ENCODE results near the gene ABHD12. TPM values are rescaled to one million over a fixed set of nuclear protein-coding genes. Genes with fewer than 3 reads are reported as not detected.

ABHD12 gene
- total and polyA plus RNA-seq, 2 donors (not counting 3 experiments of a cell fraction or from before 2014, with no cell fraction given) = 19.2 to 36.0 TPM

DNA sequence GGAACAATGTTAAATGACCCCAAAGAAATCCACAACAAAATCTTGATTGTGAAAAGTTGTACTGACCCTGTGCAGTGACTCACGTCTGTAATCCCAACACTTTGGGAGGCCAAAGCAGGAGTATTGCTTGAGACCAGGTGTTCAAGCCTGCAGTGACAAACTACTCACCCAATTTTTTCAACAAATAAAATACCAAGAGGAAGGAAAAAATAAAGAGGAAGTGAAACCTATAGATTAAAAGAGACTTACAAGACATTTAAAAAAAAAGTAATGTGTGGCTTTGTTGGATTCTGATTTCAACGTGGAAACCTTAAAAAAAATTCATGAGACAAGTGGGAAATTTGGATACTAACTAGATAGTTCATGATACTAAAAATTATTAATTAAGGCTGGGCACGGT is 48.7 kb upstream of the ABHD12 start:
- Histone ChIP-seq H3K36me3 (ENCODE audit: control insufficient read depth in 2 of 2, extremely low read depth in 1 of 2, insufficient read depth in 2 of 2, low read length in 2 of 2) (peaks cover 0 to 4% of the 10 kb centered on the region in 2 experiments), H3K4me1 (ENCODE audit: control insufficient read depth, extremely low read depth, insufficient read depth, low read length) (no peaks in the 10 kb centered on the region), H4K20me1 (replicated peaks; ENCODE audit: control insufficient read depth, extremely low read depth, insufficient read depth, low read length) (no peaks in the 10 kb centered on the region), H3K79me2 (ENCODE audit: control insufficient read depth, insufficient read depth, low read length) (no peaks in the 10 kb centered on the region), H3K9ac (replicated peaks; ENCODE audit: extremely low read depth, insufficient read depth, low read length) (no peak overlapping the region), H3K27me3 (ENCODE audit: control insufficient read depth in 2 of 2, insufficient read depth in 2 of 2, low read length in 2 of 2) (no peaks in the 10 kb centered on the region), H3K9me1 (replicated peaks; ENCODE audit: control insufficient read depth, extremely low read depth, insufficient read depth, low read length) (no peaks in the 10 kb centered on the region), H3K4me2 (ENCODE audit: insufficient read depth, low read length) (no peak overlapping the region), H2AFZ (ENCODE audit: low read depth, low read length) (no peak overlapping the region), H3K4me3 (replicated peaks in 1 of 3; ENCODE audit: insufficient read depth in 1 of 3, low read depth in 1 of 3, low read length in 3 of 3) (no peak overlapping the region), H3K27ac (ENCODE audit: insufficient read depth, low read depth, low read length) (no peak overlapping the region), H3K9me3 (replicated peaks; ENCODE audit: control insufficient read depth, insufficient read depth, low read length) (no peaks in the 10 kb centered on the region)
- intact Hi-C loops (cut with micrococcal nuclease) = no loop called here
- CTCF ChIA-PET = no interaction called here
- TF ChIP-seq EZH2 (IDR thresholded peaks at IDR 0.05; ENCODE audit: borderline replicate concordance, low read depth, low read length, severe bottlenecking) = no peak
- TF ChIP-seq JUN (IDR thresholded peaks at IDR 0.05; ENCODE audit: borderline replicate concordance, insufficient read depth, insufficient read length, low read depth) = no peak
- no peak for TF ChIP-seq POLR2A (IDR thresholded peaks at IDR 0.05; ENCODE audit: low read depth, low read length)
- TF ChIP-seq FOS (IDR thresholded peaks at IDR 0.05; ENCODE audit: borderline replicate concordance, insufficient read depth, low read length) = no peak
- no peak for TF ChIP-seq GATA2 (IDR thresholded peaks at IDR 0.05; ENCODE audit: insufficient read depth, insufficient read length, low read depth, low read length)
- dilution Hi-C loops (cut with MboI; ENCODE audit: extremely low pct_ligation_motif_present, low sequenced_read_pairs) = no loop called here
- FAIRE-seq (no peak), DNase-seq (ENCODE audit: low read depth, low spot score) (no peak)
- no TSS peak for BruUV-seq (replicated peaks)
- POLR2A ChIA-PET = no interaction called here

GRCh38 chr20:25437153-25437581 is 46.5 kb upstream of the ABHD12 start:
- Histone ChIP-seq H3K9me3 (replicated peaks; ENCODE audit: control insufficient read depth, insufficient read depth, low read length) (no peaks in the 10 kb centered on the region), H3K27me3 (ENCODE audit: control insufficient read depth in 2 of 2, insufficient read depth in 2 of 2, low read length in 2 of 2) (no peaks in the 10 kb centered on the region), H2AFZ (ENCODE audit: low read depth, low read length) (no peak overlapping the region), H3K36me3 (ENCODE audit: control insufficient read depth in 2 of 2, extremely low read depth in 1 of 2, insufficient read depth in 2 of 2, low read length in 2 of 2) (peaks cover 0 to 4% of the 10 kb centered on the region in 2 experiments), H3K9ac (replicated peaks; ENCODE audit: extremely low read depth, insufficient read depth, low read length) (no peak overlapping the region), H3K79me2 (ENCODE audit: control insufficient read depth, insufficient read depth, low read length) (no peaks in the 10 kb centered on the region), H4K20me1 (replicated peaks; ENCODE audit: control insufficient read depth, extremely low read depth, insufficient read depth, low read length) (no peaks in the 10 kb centered on the region), H3K4me1 (ENCODE audit: control insufficient read depth, extremely low read depth, insufficient read depth, low read length) (no peaks in the 10 kb centered on the region), H3K4me2 (ENCODE audit: insufficient read depth, low read length) (no peak overlapping the region), H3K4me3 (replicated peaks in 1 of 3; ENCODE audit: insufficient read depth in 1 of 3, low read depth in 1 of 3, low read length in 3 of 3) (no peak overlapping the region), H3K9me1 (replicated peaks; ENCODE audit: control insufficient read depth, extremely low read depth, insufficient read depth, low read length) (no peaks in the 10 kb centered on the region), H3K27ac (ENCODE audit: insufficient read depth, low read depth, low read length) (no peak overlapping the region)
- CTCF ChIA-PET = no interaction called here
- FAIRE-seq = no peak
- intact Hi-C loops (cut with micrococcal nuclease) = no loop called here
- dilution Hi-C loops (cut with MboI; ENCODE audit: extremely low pct_ligation_motif_present, low sequenced_read_pairs) = no loop called here
- no TSS peak for BruUV-seq (replicated peaks)
- TF ChIP-seq FOS (IDR thresholded peaks at IDR 0.05; ENCODE audit: borderline replicate concordance, insufficient read depth, low read length) (no peak), POLR2AphosphoS5 (IDR thresholded peaks at IDR 0.05; ENCODE audit: insufficient read depth, low read depth, low read length) (no peak), POLR2A (IDR thresholded peaks at IDR 0.05; ENCODE audit: low read depth, low read length) (no peak), MYC (IDR thresholded peaks at IDR 0.05; ENCODE audit: low read depth, low read length) (no peak), CTCF (IDR thresholded peaks at IDR 0.05; ENCODE audit: extremely low read depth in 1 of 2, insufficient read depth in 1 of 2, low read depth in 1 of 2, low read length in 2 of 2) (no peak), JUN (IDR thresholded peaks at IDR 0.05; ENCODE audit: borderline replicate concordance, insufficient read depth, insufficient read length, low read depth) (no peak), EZH2 (IDR thresholded peaks at IDR 0.05; ENCODE audit: borderline replicate concordance, low read depth, low read length, severe bottlenecking) (no peak), GATA2 (IDR thresholded peaks at IDR 0.05; ENCODE audit: insufficient read depth, insufficient read length, low read depth, low read length) (no peak)
- TF ChIP-seq, protein P1, sequence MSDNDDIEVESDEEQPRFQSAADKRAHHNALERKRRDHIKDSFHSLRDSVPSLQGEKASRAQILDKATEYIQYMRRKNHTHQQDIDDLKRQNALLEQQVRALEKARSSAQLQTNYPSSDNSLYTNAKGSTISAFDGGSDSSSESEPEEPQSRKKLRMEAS (IDR thresholded peaks at IDR 0.05; ENCODE audit: insufficient read depth, insufficient read length) = no peak
- no peak for DNase-seq (ENCODE audit: low read depth, low spot score)
- POLR2A ChIA-PET = no interaction called here
